MM.1S (cell line): ENCODE data around the gene NXPH1.

ENCODE experiments used
- CTCF ChIP-seq: fragments of 300-600 bp; sonication (generic); IDR thresholded peaks from 2 replicates; pipeline ENCODE4 v1.5.1; 2016; ENCODE audit warnings: antibody characterized with exemption, low read length, mixed read lengths
- EZH2 ChIP-seq: fragments of 300-600 bp; sonication (generic); optimal IDR thresholded peaks from 2 replicates; pipeline ENCODE3; 2017; ENCODE audit warnings: low read depth, mild to moderate bottlenecking, antibody characterized with exemption, low read length, mixed read lengths
- EZH2phosphoT487 ChIP-seq: fragments of 300-600 bp; sonication (generic); IDR thresholded peaks from 2 replicates; pipeline ENCODE4 v1.6.1; 2018; ENCODE audit warnings: antibody characterized with exemption, low read length

DNA sequence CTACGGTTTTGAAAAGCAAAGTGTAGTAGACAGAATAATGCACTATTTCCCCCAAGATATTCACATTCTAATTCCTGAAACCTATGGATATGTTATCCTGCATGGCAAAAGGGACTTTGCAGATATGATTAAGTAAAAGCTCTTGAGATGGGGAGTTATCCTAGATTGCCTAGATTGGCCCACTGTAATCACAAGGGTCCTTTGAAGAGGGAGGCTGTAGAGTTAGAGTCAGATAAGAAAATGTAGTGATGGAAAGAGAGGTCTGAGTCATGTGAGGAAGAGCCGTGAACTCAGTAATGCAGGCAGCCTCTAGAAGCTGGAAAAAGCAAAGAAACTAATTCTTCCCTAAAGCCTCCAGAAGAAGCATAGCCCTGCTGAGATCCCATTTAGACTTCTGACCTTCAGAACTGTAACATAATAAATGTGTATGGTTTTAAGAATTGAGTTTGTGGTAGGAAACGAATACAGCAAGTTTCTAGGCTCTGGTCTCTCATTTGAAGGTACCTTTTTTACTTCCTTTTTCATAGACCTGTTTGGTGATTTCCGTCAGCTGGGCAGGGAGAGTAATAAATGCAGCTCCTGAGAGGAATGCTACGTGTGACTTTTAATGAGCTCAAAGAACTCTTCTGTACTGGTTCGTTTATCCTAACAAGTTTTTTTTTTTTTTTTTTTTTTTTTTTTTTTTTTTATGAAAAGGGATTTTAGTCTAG is 41.9 kb upstream of the NXPH1 start:
- TF ChIP-seq EZH2phosphoT487 (no peak), CTCF (no peak), EZH2 (no peak)
